ENCODE data around the gene ZNF638.
"Not testable (repeated sequence)": the region's sequence is repeated elsewhere in the genome, so short reads cannot be mapped to it uniquely, and the experiment has no call there.

ZNF638 gene, protein sequence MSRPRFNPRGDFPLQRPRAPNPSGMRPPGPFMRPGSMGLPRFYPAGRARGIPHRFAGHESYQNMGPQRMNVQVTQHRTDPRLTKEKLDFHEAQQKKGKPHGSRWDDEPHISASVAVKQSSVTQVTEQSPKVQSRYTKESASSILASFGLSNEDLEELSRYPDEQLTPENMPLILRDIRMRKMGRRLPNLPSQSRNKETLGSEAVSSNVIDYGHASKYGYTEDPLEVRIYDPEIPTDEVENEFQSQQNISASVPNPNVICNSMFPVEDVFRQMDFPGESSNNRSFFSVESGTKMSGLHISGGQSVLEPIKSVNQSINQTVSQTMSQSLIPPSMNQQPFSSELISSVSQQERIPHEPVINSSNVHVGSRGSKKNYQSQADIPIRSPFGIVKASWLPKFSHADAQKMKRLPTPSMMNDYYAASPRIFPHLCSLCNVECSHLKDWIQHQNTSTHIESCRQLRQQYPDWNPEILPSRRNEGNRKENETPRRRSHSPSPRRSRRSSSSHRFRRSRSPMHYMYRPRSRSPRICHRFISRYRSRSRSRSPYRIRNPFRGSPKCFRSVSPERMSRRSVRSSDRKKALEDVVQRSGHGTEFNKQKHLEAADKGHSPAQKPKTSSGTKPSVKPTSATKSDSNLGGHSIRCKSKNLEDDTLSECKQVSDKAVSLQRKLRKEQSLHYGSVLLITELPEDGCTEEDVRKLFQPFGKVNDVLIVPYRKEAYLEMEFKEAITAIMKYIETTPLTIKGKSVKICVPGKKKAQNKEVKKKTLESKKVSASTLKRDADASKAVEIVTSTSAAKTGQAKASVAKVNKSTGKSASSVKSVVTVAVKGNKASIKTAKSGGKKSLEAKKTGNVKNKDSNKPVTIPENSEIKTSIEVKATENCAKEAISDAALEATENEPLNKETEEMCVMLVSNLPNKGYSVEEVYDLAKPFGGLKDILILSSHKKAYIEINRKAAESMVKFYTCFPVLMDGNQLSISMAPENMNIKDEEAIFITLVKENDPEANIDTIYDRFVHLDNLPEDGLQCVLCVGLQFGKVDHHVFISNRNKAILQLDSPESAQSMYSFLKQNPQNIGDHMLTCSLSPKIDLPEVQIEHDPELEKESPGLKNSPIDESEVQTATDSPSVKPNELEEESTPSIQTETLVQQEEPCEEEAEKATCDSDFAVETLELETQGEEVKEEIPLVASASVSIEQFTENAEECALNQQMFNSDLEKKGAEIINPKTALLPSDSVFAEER (N-terminal part only)

GRCh38 chr2:71331581-71332434, at the start of gene ZNF638:
Gene ZNF638 (plus strand): TSS chr2:71331782. CDS start chr2:71348955, 17,173 bp downstream.
- peak; percentile 91 for DNase-seq (ENCODE audit: low spot score)

GRCh38 chr2:71281950-71282349, 49.6 kb upstream of the ZNF638 start:
- DNase-seq (ENCODE audit: low spot score): no peak

GRCh38 chr2:71282493-71282892, 49.1 kb upstream of the ZNF638 start:
- DNase-seq (ENCODE audit: low spot score): peak; percentile 34

DNA sequence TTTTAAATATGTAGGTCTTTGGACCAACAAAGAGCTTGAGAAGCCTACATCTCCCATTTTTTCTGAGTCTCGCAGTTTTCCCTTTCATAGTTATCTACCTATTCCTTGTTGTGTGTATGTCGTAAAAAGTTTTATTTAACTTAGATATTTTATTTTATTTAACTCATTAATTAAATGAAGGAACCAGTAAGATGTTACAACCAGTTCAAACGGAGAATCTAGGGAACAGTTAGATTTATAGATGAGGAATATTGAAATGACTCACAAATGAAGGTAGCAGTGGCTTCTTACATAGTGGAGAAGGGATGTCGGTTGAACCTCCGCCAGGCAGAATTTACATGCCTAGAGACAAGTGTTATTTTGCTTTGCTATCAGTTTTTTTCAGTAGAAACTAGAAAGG, 48.5 kb upstream of the ZNF638 start:
- no peak for DNase-seq (ENCODE audit: low spot score)

GRCh38 chr2:71285706-71286105, 45.9 kb upstream of the ZNF638 start:
- no peak for DNase-seq (ENCODE audit: low spot score)

GRCh38 chr2:71291398-71291797, 40.2 kb upstream of the ZNF638 start:
- DNase-seq (ENCODE audit: low spot score): peak; percentile 63

- DNase-seq (ENCODE audit: low spot score): no peak
Observed at GRCh38 chr2:71292159-71292558, 39.4 kb upstream of the ZNF638 start.

DNA sequence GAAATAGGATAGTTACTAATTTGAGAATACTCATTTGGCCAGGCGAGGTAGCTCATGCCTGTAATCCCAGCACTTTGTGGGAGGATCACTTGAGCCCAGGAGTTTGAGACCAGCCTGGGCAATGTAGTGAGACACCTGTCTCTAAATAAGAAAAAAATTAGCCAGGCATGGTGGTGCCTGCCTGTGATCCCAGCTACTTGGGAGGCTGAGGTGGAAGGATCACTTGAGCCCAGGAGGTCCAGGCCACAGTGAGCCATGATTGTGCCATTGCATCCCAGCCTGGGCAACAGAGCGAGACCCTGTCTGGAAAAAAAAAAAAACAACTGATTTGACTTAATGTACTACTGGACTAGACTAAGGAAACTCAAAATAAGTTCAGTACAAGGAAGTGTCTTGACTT, 32.7 kb upstream of the ZNF638 start:
- no peak for DNase-seq (ENCODE audit: low spot score)

DNA sequence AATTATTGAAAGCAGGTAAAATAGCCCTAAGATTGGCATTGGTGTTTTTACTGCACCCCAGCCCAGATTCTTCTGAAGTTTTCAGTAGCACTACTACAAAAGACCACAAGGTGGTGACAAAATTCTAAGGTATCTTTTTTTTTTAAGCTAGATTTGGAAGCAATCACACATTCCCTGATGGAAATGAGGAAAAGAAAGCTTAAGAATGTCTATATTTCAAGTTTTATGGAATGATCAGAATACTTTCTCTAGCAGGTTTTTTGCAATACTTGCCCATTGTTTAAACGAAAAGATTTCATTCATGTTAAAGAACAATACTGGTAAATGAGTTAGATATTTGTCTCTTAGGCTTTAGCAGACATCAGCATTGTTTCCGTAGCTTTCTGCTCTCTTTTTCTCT, 32.1 kb upstream of the ZNF638 start:
- DNase-seq (ENCODE audit: low spot score): peak; percentile 41

GRCh38 chr2:71303849-71304248, 27.7 kb upstream of the ZNF638 start:
- no peak for DNase-seq (ENCODE audit: low spot score)

DNA sequence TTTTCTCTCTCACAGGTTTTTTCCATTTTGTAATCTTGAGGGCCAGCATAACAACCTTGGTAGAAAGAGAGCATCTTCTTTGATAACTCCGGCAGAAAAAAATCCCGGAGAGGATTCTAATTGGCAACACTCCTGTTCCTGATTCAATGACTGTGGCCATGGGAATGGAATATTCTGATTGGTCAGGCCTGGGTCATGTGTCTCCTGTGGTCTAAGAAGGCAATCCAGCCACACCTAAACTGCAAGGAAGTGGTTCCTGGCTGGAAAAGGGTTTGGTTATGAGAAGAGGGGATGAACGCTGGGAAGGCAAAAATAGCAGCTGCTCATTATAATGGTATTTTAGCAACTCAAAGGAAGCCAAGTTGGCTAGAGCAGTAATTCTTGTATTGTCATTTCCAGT, 24.8 kb upstream of the ZNF638 start:
- no peak for DNase-seq (ENCODE audit: low spot score)

- DNase-seq (ENCODE audit: low spot score): no peak
Observed at GRCh38 chr2:71313016-71313766, 18.4 kb upstream of the ZNF638 start.

DNA sequence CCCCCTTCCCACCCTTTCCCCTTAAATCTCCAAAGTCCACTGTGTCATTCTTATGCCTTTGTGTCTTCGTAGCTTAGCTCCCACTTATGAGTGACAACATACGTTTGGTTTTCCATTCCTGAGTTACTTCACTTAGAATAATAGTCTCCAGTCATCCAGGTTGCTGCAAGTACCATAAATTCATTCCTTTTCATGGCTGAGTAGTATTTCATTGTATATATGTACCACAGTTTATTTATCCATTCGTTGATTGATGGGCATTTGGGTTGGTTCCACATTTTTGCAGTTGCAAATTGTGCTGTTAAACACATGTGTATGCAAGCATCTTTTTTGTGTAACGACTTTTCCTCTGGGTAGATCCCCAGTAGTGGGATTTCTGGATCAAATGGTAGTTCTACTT, 14.5 kb upstream of the ZNF638 start:
- no peak for DNase-seq (ENCODE audit: low spot score)

DNA sequence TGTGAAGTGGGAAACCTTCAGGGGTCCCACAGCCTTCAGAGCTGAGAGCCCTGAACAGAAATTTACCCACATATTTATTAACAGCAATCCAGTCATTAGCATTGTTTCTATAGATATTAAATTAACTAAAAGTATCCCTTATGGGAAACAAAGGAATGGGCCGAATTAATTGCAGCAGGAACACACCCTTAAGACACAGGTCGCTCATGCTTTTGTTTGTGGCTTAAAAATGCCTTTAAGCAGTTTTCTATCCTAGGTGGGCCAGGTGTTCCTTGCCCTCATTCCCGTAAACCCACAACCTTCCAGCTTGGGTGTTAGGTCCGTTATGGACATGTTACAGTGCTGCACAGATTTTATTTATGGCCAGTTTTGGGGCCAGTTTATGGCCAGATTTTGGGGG, 13.7 kb upstream of the ZNF638 start:
- not testable (repeated sequence) for DNase-seq (ENCODE audit: low spot score)

GRCh38 chr2:71323386-71323785, 8.2 kb upstream of the ZNF638 start:
- DNase-seq (ENCODE audit: low spot score): no peak

- no peak for DNase-seq (ENCODE audit: low spot score)
Observed at GRCh38 chr2:71326968-71327367, 4.6 kb upstream of the ZNF638 start.

GRCh38 chr2:71327916-71328315, 3.7 kb upstream of the ZNF638 start:
- no peak for DNase-seq (ENCODE audit: low spot score)

DNA sequence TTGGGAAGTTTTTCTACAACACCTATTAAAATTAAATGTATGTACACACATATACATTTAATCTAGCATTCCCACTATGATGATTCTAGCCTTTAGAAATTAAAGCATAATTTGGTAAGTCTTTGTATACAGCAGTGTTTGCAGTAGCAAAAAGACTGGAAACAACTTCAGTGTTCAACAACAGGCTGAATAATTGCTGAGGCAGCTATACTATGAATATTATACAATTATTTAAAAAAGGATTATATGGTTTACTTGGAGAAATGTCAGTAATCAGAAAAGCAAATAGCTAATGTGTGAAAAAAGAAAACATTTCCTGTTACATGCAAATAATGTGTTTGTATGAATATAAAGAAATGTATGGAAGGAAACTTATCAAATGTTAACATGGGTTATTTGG, 1.4 kb upstream of the ZNF638 start:
- no peak for DNase-seq (ENCODE audit: low spot score)

DNA sequence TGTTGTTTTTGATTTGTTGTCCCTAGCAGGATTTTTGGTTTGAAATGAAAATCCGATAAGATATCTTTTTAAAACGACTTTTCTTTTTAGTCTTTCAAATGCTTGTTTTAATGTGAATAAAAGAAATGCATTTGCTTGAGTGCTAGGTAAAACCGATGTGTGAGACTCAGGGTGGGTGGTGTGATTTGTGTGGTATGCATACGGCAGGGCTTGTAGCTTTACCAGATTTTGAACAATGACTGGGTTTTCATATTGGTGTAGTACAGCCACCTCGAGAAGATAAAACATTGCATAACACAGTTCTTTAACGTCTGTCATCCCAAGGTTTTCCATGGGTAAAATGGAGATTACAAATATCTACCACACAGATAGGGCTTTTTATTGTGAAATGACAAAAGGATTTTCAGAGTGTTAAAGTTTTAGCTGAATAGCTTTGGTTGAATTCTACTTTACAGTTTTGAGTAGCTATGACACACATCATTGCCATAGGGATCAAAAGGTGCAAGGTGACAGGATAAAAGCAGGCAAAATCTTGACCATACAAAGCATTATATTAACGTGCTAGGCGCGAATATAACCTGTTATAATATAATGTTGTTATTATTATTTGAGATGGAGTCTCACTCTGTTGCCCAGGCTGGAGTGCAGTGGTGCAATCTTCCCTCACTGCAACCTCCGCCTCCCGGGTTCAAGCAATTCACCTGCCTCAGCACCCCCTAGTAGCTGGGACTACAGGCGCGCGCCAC, 824 bp upstream of the ZNF638 start:
- no peak for DNase-seq (ENCODE audit: low spot score)

- DNase-seq (ENCODE audit: low spot score): not testable (repeated sequence)
Observed at GRCh38 chr2:71331331-71331580, 326 bp upstream of the ZNF638 start.
